HepG2 (cell line): ENCODE measurements around the gene IPO8. TPM values are rescaled to one million over a fixed set of nuclear protein-coding genes. Genes with fewer than 3 reads are reported as not detected.

Source experiments
- ATAC-seq: fragments of 200-7000 bp; cut with Tn5 transposase; 3 replicates; pipeline ENCODE4 v1.9.1; 2020; ENCODE audit warnings: mild to moderate bottlenecking, moderate library complexity
- BruUV-seq: library from RNA; stranded (reverse); fragments of 400-500 nt; replicated peaks from 2 replicates; lab custom pipeline; 2021; lab: Mats Ljungman, UMichigan
- CTCF ChIA-PET: fragments of 300-600 bp; formaldehyde crosslinking; extraction: SDS; loops from one replicate; lab custom pipeline; 2021; ENCODE audit warnings: low total read pairs, inconsistent platforms, low intra/inter-chr PET ratio; lab: Yijun Ruan, JAX
- POLR2A ChIA-PET: fragments of 350-600 bp; sonication (Branson Sonifier 250); formaldehyde crosslinking; loops from one replicate; lab custom pipeline; 2020; ENCODE audit warnings: antibody characterized with exemption, inconsistent platforms; lab: Yijun Ruan, JAX
- DNase-seq: peaks from one replicate; pipeline ENCODE4 v3.0.0-alpha.2; 2015; ENCODE audit warnings: low spot score
- FAIRE-seq: peaks from 3 replicates; lab custom pipeline; 2011; peaks lifted over from hg19 to GRCh38; lab: Jason Lieb, UNC
- H2AFZ ChIP-seq: one replicate; pipeline ENCODE4 v1.6.1; 2011; ENCODE audit warnings: low read length, inconsistent platforms
- H3K27ac ChIP-seq: fragments of 300-600 bp; 3 replicates; pipeline ENCODE4 v1.8.0; 2011; ENCODE audit warnings: mixed run types, mild to moderate bottlenecking, mixed read lengths, low read length, inconsistent platforms; ENCODE audit not compliant: insufficient read depth; ENCODE audit errors: extremely low read length
- H3K27me3 ChIP-seq, 2 experiments: fragments of 200-600 bp in 1 of 2; 2 replicates in 1 of 2; 3 replicates in 1 of 2; pipeline versions ENCODE4 v1.6.0 to v1.8.0; 2011; ENCODE audit warnings: low read length in 2 of 2, mild to moderate bottlenecking in 2 of 2, moderate library complexity in 2 of 2, inconsistent platforms in 1 of 2; ENCODE audit not compliant: insufficient read depth in 2 of 2, control insufficient read depth in 1 of 2
- H3K36me3 ChIP-seq, 2 experiments: fragments of 200-600 bp in 1 of 2; replicated peaks in 1 of 2; 2 replicates in 1 of 2; 3 replicates in 1 of 2; pipeline versions ENCODE4 v1.5.1 to v1.8.0; 2011; ENCODE audit warnings: low read length in 2 of 2, inconsistent platforms in 1 of 2; ENCODE audit not compliant: insufficient read depth in 2 of 2, control insufficient read depth in 1 of 2
- H3K4me1 ChIP-seq: 2 replicates; pipeline ENCODE4 v1.5.1; 2012; ENCODE audit warnings: low read length, inconsistent platforms; ENCODE audit not compliant: insufficient read depth
- H3K4me2 ChIP-seq: 2 replicates; pipeline ENCODE4 v1.6.0; 2011; ENCODE audit warnings: low read depth, low read length, inconsistent platforms
- H3K4me3 ChIP-seq, 3 experiments: fragments of 200-600 bp in 1 of 3; sonication (generic), shearing (Covaris generic) in 1 of 3; replicated peaks in 1 of 3; 2 replicates each; pipeline ENCODE4 v1.5.1; 2011 to 2016; ENCODE audit warnings: low read length in 3 of 3, inconsistent platforms in 2 of 3, low read depth in 2 of 3, mild to moderate bottlenecking in 2 of 3, control low read depth in 1 of 3, mixed read lengths in 1 of 3; ENCODE audit not compliant: insufficient read depth in 1 of 3
- H3K79me2 ChIP-seq: one replicate; pipeline ENCODE4 v1.6.1; 2011; ENCODE audit warnings: low read length, inconsistent platforms; ENCODE audit not compliant: insufficient read depth
- H3K9ac ChIP-seq: 2 replicates; pipeline ENCODE4 v1.6.0; 2011; ENCODE audit warnings: mild to moderate bottlenecking, low read depth, low read length, inconsistent platforms; ENCODE audit not compliant: insufficient read depth
- H3K9me3 ChIP-seq: 2 replicates; pipeline ENCODE4 v1.5.1; 2012; ENCODE audit warnings: mild to moderate bottlenecking, low read length
- H4K20me1 ChIP-seq: 2 replicates; pipeline ENCODE4 v1.6.0; 2011; ENCODE audit warnings: inconsistent platforms, mild to moderate bottlenecking, low read length, moderate library complexity; ENCODE audit not compliant: insufficient read depth
- ASH2L ChIP-seq: fragments of 300-600, 200-600 bp; sonication (generic); IDR thresholded peaks from 2 replicates; pipeline ENCODE4 v1.7.0; 2017; ENCODE audit warnings: low read depth, mild to moderate bottlenecking, moderate library complexity, mixed read lengths, low read length; ENCODE audit not compliant: insufficient read length
- DNMT3B ChIP-seq: conservative IDR thresholded peaks from 2 replicates; pipeline ENCODE4 v1.6.1; 2016; ENCODE audit warnings: missing biosample characterization, control low read depth
- MAFF ChIP-seq: IDR thresholded peaks from 2 replicates; pipeline ENCODE4 v1.6.1; 2011; ENCODE audit warnings: low read depth, low read length, improper control_type of control experiment
- MAFK ChIP-seq, 2 experiments: IDR thresholded peaks in 1 of 2; conservative IDR thresholded peaks in 1 of 2; 2 replicates each; pipeline ENCODE4 v1.6.1; 2011; ENCODE audit warnings: improper control_type of control experiment in 2 of 2, low read length in 2 of 2
- RELA ChIP-seq: sonication (generic); formaldehyde crosslinking; IDR thresholded peaks from 2 replicates; pipeline ENCODE4 v1.4.0; 2020; ENCODE audit warnings: missing genetic modification reagents
- ZNF614 ChIP-seq: IDR thresholded peaks from 2 replicates; pipeline ENCODE4 v1.6.1; 2018; ENCODE audit warnings: missing biosample characterization, missing genetic modification reagents, inconsistent platforms, borderline replicate concordance
- WGBS: methylation state at CpG from one replicate; pipeline ENCODE4 v1.1.6; 2017; ENCODE audit warnings: low lambda C conversion rate; 5-methylcytosine and 5-hydroxymethylcytosine counted together
- in situ Hi-C: cut with HindIII; loops from 2 replicates; pipeline ENCODE4 v1.10.0; 2017; ENCODE audit warnings: low pct_unique_long_range_greater_than_20kb; ENCODE audit not compliant: extremely low pct_ligation_motif_present
- intact Hi-C: fragments of 100-400 bp; cut with micrococcal nuclease; formaldehyde crosslinking; loops from one replicate; pipeline ENCODE4 v1.10.0; 2022; ENCODE audit not compliant: unreplicated experiment
- polyA plus RNA-seq, 8 experiments: library from polyadenylated mRNA; depleted of rRNA in 3 of 8; stranded (reverse) in 7 of 8; unstranded in 1 of 8; fragments of >200 nt; fragmentation: Illumina TruSeq in 4 of 8; extraction: Trizol in 4 of 8; gene quantifications; 2 replicates each; pipeline versions ENCODE4 v1.2.1 to v1.2.3, GENCODE V29; 2011 to 2016; ENCODE audit warnings: low read depth in 4 of 8, missing spikeins in 1 of 8, mixed read lengths in 1 of 8; ENCODE audit not compliant: insufficient read depth in 1 of 8
- total RNA-seq, 5 experiments: library from RNA; depleted of rRNA; stranded (reverse); fragments of >200 nt; fragmentation: Illumina TruSeq; extraction: Trizol; gene quantifications; 2 replicates each; pipeline ENCODE4 v1.2.3, GENCODE V29; 2016; ENCODE audit warnings: low read depth in 1 of 5
- TF ChIP-seq, protein P1 (sequence below): sonication (generic); formaldehyde crosslinking; IDR thresholded peaks from 2 replicates; pipeline ENCODE4 v1.4.0; 2020; ENCODE audit warnings: missing genetic modification reagents, borderline replicate concordance

Gene IPO8
- total and polyA plus RNA-seq, 2 of the 13 experiments (the other 11 are each of a cell fraction or from before 2014, with no cell fraction given) = 6.3 to 21.8 TPM

DNA sequence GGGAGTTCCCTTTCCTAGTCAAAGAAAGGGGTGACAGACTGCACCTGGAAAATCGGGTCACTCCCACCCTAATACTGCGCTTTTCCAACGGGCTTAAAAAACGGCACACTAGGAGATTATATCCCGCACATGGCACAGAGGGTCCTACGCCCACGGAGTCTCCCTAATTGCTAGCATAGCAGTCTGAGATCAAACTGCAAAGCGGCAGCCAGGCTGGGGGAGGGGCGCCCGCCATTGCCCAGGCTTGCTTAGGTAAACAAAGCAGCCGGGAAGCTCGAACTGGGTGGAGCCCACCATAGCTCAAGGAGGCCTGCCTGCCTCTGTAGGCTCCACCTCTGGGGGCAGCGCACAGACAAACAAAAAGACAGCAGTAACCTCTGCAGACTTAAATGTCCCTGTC, 107.1 kb downstream of the IPO8 start (continued):
- TF ChIP-seq, protein P1, sequence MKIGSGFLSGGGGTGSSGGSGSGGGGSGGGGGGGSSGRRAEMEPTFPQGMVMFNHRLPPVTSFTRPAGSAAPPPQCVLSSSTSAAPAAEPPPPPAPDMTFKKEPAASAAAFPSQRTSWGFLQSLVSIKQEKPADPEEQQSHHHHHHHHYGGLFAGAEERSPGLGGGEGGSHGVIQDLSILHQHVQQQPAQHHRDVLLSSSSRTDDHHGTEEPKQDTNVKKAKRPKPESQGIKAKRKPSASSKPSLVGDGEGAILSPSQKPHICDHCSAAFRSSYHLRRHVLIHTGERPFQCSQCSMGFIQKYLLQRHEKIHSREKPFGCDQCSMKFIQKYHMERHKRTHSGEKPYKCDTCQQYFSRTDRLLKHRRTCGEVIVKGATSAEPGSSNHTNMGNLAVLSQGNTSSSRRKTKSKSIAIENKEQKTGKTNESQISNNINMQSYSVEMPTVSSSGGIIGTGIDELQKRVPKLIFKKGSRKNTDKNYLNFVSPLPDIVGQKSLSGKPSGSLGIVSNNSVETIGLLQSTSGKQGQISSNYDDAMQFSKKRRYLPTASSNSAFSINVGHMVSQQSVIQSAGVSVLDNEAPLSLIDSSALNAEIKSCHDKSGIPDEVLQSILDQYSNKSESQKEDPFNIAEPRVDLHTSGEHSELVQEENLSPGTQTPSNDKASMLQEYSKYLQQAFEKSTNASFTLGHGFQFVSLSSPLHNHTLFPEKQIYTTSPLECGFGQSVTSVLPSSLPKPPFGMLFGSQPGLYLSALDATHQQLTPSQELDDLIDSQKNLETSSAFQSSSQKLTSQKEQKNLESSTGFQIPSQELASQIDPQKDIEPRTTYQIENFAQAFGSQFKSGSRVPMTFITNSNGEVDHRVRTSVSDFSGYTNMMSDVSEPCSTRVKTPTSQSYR (CRISPR knock-in tag) = peak; percentile 90
- TF ChIP-seq, all 625 proteins: peak for 7; not testable (repeated sequence) for 618

DNA sequence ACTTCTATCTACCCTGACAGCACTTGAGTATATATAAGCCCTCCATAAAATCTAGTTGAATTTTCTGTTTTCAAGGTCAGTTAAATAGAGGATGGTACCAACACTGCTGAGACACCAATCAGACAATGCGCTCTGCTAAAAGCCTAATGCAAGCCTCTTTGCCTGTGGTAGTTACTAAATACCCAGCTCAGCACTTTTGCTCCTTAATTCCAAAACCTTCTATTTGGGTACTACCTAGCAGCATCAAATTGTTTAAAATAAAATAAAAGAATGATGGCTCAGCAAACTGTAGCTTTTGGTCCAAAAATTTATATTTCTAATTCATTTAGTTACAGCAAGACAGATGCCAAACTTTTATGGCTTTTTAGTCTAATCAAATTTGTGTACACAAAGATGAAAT, 107.9 kb downstream of the IPO8 start:
- WGBS = 94% methylated on average over 1 of the region's 1 CpG

More for the DNA sequence above, 107.9 kb downstream of the IPO8 start:
- H3K9me3 ChIP-seq = no peaks in the 10 kb centered on the region
- no peak overlapping the region for H3K4me3 ChIP-seq
- no peak overlapping the region for H3K9ac ChIP-seq
- no peaks in the 10 kb centered on the region for H3K4me1 ChIP-seq
- in situ Hi-C loops = no loop called here
- ChIA-PET POLR2A (no interaction called here), CTCF (no interaction called here)
- FAIRE-seq = no peak
- no peak for DNase-seq
- no TSS peak for BruUV-seq
- no peak for ATAC-seq
- no peaks in the 10 kb centered on the region for H3K27me3 ChIP-seq
- TF ChIP-seq ZNF614 (CRISPR knock-in tag) (no peak), MAFF (peak; percentile 77), DNMT3B (no peak), ASH2L (no peak), RELA (CRISPR knock-in tag) (no peak), MAFK (conservative IDR thresholded peaks at IDR 0.05 in 1 of 2, IDR thresholded peaks at IDR 0.05 in 1 of 2; ENCODE audit: low read length in 2 of 2) (peak; percentile 67 to 82; a peak in 3 of 4 replicates)
- H3K79me2 ChIP-seq = no peaks in the 10 kb centered on the region
- intact Hi-C loops = no loop called here
- H3K27ac ChIP-seq = no peak overlapping the region
- H4K20me1 ChIP-seq = no peaks in the 10 kb centered on the region
- no peaks in the 10 kb centered on the region for H3K36me3 ChIP-seq
- H2AFZ ChIP-seq = no peak overlapping the region
- H3K4me2 ChIP-seq = no peak overlapping the region
